PFSK-1 (cell line): Measurements from ENCODE around the gene VAV2.

ENCODE experiments used
- FOXP2 ChIP-seq: optimal IDR thresholded peaks from 2 replicates; pipeline ENCODE3; 2011; ENCODE audit warnings: borderline replicate concordance, control low read depth, inconsistent platforms; ENCODE audit not compliant: insufficient read depth; ENCODE audit errors: extremely low read length, extremely low read depth
- POLR2AphosphoS5 ChIP-seq: IDR thresholded peaks from 2 replicates; pipeline ENCODE4 v1.6.1; 2012; ENCODE audit warnings: low read depth, mild to moderate bottlenecking, control low read depth, low read length, moderate library complexity
- REST ChIP-seq, 2 experiments: IDR thresholded peaks; 2 replicates each; pipeline versions ENCODE4 v1.6.1 to v1.8.0; 2011 to 2012; ENCODE audit warnings: low read depth in 2 of 2, low read length in 2 of 2, control low read depth in 1 of 2, inconsistent platforms in 1 of 2, mild to moderate bottlenecking in 1 of 2, moderate library complexity in 1 of 2; ENCODE audit not compliant: insufficient read depth in 1 of 2
- SIN3A ChIP-seq: IDR thresholded peaks from 2 replicates; pipeline ENCODE4 v1.6.1; 2012; ENCODE audit warnings: mild to moderate bottlenecking, low read length, moderate library complexity, borderline replicate concordance; ENCODE audit not compliant: insufficient read depth
- TAF1 ChIP-seq: IDR thresholded peaks from 2 replicates; pipeline ENCODE4 v1.6.1; 2012; ENCODE audit warnings: low read length, control low read depth, borderline replicate concordance; ENCODE audit not compliant: insufficient read depth

DNA sequence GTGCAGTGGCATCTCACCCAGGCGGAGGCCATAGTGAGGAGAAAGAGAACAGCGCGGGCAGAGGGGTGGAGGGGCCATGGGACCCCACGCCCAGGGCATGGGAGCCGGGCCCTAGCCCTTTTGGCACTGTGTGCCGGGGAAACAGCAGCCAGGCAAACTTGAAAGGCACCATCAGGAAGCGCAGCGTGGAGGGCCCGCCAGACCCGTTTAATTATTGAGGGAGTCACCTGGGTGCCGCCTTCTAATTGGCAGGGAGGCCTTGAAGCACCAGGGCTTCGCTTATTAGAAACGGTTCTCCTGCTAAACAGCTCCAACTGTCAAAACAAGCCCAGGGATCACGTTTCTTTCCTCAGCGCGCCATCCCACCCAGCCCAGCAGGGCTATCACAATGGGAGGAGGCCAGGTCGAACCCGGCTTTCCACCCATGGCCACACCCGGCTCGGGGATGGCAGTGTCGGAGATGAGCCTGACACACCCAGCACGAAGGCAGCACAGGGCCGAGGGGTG, 149.3 kb downstream of the VAV2 start:
- TF ChIP-seq POLR2AphosphoS5 (no peak), TAF1 (no peak), REST (IDR thresholded peaks at IDR 0.05; ENCODE audit: insufficient read depth in 1 of 2, low read depth in 2 of 2, low read length in 2 of 2) (no peak), SIN3A (no peak), FOXP2 (no peak)
